ENCODE measurements around the gene SPESP1.
"Not testable (repeated sequence)": the region's sequence is repeated elsewhere in the genome, so short reads cannot be mapped to it uniquely, and the experiment has no call there.

SPESP1 gene

DNA sequence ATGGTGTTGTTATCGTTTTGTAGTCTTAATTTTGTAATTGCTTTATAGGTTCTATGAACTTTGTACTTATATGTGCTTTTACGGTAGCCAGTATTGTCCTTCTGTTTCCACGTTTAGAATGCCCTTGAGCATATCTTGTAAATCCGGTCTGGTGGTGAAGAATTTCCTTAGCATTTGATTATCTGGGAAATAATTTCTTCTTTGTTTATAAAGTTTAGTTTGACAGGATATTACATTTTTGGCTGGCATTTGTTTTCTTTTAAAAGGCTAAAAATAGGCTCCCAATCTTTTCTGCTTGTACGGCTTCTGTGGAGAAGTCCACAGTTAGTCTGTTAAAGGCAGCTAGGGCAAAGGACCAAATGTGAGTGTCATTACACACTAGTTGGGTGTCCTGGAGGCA, 36.7 kb downstream of the SPESP1 start:
- DNase-seq, result no peak

DNA sequence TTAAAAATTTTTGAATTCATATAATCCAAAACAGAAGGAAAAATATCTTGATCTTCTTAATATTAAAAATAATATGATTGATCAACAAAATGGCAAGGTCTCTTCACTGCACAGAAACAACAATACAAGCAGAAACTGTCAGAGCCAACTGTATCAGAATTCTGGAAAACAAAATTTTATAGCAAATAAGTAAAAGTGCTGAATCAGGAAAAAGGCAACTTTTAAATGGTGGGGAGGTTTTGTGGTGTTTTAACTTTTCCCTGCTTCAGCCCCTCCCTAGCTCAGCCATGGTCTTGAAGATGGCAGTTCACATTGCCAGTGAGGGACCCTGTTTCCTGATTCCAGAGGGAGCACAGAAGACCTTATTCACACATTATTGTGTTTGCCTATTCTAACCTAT, 37.6 kb downstream of the SPESP1 start:
- DNase-seq, result no peak

DNA sequence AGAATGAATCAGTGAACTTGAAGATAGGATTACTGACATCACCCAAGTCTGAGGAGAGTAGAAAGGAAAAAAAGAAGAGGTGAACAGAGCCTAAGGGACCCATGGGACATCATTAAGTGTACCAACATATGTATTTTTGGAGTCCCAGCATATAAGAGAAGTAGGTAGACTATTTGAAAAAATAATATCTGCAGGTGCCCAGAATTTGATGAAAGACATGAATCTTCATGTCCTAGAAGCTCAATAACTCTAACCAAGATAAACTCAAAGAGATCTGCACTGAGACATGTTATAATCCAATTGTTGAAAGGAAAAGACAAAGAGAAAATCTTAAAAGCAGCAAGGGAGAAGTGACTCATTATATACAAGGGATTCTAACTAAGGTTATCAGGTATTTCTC, 39.0 kb downstream of the SPESP1 start:
- DNase-seq, result no peak

DNA sequence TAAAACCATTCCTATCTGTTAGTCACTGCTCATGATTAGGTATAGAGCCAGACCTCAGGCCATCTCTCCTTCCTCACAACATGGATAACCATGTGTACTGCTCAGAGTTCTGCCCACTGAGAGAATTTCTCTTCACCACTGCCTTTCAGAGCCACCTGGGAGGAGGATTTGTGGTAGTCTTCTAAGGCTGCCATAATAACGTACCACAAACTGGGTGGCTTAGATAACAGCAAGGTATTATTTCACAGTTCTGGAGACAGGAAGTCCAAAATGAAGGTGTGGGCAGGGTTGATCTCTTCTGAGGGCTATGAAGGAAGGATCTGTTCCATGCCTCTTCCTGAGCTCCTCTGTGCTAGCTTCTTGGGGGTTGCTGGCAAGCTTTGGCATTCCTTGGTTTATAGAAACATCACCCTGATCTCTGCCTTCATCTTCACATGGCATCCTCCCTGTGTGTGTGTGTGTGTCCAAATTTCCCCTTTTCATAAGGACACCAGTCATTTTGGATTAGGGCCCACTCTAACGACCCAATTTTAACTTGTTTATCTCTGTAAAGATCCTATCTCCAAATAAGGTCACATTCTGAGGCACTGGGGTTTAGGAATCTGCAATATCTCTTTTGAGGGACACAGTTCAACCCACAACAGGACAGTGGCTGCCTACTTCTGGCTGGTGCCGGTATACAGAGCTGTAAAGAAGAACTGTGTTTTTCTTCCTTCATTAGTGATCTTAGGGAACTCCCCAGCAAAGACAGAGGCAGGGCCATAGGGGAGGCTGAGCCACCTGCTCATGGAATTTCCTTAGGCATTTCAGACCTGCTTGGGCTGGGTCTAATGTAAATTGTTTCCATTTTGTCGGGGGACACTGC, 42.1 kb downstream of the SPESP1 start:
- DNase-seq, result no peak

DNA sequence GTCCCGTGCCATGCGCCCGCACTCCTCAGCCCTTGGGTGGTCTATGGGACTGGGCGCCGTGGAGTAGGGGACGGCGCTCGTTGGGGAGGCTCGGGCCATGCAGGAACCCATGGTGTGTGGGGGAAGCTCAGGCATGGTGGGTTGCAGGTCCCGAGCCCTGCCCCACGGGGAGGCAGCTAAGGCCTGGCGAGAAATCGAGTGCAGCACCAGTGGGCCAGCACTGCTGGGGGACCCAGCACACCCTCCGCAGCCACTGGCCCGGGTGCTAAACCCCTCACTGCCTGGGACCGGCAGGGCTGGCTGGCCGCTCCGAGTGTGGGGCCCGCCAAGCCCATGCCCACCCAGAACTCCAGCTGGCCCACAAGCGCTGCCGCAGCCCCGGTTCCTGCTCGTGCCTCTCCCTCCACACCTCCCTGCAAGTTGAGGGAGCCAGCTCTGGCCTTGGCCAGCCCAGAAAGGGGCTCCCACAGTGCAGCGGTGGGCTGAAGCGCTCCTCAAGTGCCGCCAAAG, 45.4 kb downstream of the SPESP1 start:
- not testable (repeated sequence) for DNase-seq

DNA sequence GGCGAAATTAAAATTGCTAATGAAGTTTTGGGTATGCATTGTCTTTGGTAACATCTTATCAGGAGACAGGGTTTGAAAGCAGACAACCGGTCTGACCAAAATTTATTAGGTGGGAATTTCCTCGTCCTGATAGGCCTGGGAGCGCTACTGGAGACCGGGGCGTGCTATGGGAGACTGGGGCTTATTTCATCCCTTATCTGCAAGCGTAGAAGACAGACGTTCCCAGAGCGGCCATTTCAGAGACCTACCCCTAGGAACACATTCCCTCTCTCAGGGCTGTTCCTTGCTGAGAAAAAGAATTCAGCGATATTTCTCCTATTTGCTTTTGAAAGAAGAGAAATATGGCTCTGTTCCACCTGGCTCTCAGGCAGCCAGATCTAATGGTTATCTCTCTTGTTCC, 47.1 kb downstream of the SPESP1 start:
- not testable (repeated sequence) for DNase-seq

DNA sequence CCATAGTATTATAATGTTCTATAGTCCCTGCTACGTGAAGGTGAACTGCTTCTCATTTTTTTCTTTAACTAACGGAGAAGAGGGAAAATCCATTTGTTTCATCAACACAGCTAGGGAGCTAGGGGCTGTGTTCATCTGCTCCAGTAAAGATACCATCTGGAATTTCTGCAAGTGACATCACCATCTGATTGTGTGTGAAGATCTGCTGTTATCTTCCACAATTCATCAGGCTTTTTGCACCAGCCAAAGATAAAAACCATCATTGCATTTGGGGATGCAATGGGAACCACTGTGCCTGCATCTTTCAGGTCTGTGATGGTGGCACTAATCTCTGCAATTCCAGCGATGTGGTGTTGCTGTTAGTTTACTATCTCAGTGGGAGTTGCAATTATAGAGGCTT, 48.7 kb downstream of the SPESP1 start:
- DNase-seq, result no peak

DNA sequence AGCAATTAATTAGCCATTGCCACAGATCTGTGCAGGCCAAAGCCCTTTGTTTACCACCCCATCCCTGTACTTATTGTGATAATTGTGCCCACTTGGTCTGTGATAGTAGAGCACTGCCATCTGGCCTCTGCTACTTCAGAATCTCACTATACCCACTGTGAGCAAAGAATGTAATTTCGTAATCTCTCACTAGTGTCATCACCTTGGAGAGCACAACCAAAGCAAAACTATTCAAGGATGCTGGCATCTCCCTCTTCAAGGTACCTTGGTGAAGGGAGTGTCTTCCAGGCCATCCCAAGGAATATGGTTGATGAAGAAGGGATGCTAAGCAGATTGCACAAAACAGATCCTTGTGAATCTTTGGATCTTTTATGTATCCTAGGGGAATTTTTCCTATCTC, 49.5 kb downstream of the SPESP1 start:
- DNase-seq, result no peak

DNA sequence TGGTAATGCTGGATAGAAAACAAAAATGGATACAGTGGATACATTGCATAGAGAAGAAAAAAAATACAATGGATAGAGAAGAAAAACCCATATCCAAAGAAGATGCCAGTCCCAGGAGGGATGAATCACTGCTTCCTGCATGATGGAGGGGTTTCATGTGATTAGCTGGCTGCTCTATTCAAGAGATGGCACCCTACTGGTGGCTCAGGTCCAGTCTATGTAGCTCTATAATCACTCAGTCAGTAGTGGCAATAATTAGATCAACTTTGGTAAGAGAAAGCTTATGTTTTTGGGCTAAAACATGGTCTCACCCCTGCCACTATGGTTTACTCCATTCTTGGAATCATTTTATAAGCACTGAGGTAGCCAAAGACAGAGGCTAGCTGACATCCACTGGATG, 50.5 kb downstream of the SPESP1 start:
- no peak for DNase-seq

DNA sequence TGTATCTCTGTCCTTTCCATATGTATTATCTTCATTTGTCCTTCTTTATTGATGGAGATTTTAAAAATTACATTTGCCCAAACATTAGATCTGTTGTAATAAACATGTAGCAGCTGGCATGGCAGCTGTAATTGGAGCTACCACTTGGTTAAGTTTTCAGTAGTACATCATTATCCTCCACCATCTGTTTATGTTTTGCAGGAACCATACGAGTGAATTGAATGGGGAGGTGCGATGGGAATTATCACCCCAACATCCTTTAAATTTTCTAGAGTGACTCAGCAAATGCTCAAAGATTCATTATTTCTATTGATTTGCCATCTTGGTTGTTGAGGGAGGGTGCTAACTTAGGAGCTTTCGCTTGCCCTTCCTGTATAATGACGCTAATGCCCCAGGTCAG, 51.6 kb downstream of the SPESP1 start:
- no peak for DNase-seq

DNA sequence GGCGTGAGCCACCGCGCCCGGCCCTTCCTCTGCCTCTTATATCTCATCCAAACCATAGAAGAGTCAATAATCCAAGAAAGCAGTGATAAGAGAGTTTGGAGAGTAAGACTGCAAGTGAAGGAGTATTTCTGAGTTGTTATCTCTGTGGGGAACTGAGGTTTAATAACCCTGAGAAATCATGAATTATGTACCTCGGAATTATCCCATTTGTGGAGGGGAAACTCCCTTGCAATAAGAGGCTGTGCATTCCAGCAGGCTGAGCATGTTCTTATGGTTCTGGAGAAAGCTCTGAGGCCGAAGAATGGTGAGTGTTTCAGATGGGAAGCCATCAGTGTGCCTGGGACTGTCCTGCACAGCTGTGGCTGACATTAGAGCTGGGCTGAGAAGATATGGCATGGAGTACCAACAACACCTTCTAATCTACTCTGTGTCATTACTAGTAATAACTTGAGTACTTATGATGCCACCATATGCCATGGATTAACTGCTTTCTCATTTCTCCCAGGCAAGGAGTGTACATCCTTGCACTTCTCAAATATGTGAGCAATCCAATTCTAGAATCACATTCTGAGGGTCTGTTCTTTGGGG, 52.7 kb downstream of the SPESP1 start:
- DNase-seq, result no peak

DNA sequence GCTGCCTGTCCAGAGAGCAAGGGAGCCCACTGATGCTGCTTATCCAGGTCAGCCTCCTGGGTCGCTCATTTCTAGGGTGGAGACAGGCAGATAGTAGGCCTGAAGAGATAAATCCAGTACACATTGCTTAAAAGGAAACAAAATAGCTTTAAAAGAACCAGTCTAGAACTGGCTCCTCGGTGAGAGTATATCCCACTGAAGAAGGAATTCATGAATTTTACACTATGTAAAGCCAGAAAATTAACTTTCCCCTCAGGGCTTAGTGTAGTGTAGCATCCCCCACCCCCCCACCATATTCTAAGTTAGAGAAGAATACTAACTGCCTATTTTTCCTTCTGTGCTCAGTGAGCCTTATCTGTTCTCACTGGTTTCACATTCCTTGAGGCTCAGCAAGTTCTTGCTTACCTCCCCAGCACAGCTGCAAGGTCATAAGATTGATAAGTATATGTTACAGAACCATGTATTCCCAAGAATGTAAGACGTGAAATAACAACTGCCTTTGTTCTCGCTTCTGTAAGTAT, 53.7 kb downstream of the SPESP1 start:
- DNase-seq, result no peak

DNA sequence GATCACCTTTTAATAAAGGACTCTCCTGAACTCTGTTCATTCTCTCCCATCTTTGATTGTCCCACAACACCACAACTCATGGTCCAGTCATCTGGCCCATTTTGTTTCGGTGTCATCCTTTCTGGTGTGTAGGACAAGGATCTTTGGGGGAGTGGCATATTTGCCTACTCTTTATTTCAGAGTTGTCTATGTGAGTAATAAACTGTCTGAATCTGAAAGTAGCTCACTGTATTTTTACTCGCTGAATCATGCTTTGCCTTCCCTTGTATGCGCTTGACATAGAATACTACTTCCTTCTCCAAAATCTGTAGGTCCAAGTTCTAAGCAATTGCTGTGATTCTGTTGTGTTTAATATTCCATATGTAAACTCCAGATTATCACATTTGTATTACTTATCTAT, 54.3 kb downstream of the SPESP1 start:
- DNase-seq, result no peak

DNA sequence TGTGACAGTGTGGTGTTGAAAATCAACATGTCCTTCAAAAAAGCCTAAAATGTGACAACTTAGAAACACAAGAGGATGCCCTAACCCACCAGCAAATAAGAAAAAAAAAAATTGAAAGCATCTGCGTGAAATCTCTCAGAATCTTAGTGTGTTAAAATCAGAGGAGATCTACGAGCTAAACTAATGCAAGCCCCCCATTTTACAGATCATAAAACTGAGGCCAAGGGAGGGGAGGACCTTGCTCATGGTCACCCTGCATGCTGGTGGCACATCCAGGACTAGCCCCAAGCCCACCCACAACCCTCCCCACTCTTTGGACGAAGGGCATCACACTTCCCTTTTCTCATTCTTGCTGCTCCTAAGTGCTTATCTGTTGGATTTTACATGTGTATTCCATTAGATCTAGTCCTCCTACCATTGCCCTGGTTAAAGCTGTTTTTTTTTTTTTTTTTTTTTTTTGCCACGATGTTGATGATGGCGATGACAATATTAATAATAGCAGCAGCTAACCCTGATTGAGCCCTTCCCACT, 55.1 kb downstream of the SPESP1 start:
- no peak for DNase-seq

DNA sequence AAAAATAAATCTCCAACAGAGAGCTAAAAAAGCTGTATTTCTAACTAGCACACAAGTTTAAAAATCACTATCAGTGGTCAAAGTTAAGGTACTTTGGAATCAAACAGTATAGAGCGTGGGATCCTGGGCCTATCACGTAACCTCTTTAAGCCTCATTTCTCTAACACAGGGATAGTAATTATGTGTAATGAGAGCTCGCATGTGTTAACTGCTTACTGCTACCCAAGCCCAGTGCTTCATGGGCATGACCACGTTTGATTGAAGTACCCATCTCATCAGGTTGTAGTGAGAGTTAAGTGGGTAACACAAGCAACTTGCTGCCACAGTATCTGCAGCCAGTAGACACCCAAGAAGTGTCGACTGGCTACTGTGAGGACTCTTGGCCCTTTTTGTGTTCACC, 56.0 kb downstream of the SPESP1 start:
- no peak for DNase-seq

DNA sequence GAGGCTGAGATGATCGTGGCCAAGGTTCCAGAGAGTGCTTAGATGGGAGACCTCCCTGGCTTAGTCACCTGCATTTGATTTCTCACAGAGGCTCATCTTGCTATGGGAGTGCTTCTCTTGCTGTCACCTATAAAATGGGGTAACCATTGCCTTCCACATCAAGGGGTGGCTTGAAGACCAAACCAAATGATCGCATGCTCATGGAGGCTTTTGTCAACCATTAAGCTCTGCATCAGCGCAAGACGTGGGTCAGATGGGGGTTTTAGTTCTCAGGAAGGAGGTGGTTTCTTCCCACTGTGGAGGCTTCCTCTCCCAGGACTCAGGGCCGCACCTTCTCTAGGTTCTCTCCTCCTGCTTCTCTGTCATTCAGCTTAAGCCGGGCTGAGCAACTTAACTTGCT, 56.8 kb downstream of the SPESP1 start:
- no peak for DNase-seq

DNA sequence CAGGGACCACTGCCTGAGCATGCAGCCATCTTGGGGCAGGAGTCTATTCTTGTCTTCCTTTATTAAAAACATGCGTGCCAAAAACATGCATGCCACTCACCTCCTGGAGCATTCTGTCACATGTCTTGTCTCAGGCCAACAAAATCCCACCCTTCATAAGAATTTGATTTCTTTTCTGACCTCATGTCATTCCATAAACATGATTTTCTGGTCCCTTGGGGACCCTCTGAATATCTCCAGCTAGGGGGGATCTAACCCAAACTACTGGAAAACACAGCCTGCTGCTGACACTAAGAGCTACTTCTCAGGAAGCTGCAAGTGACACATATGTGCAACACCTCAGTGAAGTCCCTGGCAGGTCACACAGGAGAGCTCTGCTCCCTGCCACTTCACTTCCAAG, 57.4 kb downstream of the SPESP1 start:
- DNase-seq, result no peak

DNA sequence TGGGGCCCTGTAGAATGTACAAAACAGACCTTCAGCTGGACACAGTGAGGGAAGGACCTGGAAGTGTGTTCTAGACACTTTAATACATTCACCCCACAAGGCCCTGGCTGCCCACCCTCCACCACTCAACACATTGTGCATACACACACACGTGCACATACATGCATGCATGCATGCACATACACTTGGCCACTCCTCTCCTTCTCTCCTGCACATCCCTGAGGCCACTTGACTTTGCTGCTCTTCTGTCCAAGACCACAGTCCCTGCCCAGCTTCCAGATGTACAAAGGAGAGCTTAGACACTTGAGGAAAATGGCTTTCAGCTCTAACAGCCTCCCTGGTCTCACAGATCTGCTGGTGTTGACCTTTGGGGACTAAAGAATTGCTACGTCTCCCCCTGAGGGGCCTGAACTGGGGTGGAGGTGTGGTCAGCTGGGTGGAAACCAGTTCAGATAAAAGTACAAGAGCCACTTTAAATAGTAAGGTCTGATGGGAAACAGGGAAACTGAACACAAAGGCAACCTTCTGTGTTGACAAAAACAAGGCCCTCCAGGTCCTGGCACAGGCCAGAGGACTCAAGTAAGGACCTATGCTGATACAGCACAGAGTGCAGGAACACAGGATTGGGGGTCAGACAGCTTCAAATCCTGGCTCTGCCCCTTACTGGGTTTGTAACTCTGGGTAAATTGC, 59.4 kb downstream of the SPESP1 start:
- DNase-seq, result no peak

DNA sequence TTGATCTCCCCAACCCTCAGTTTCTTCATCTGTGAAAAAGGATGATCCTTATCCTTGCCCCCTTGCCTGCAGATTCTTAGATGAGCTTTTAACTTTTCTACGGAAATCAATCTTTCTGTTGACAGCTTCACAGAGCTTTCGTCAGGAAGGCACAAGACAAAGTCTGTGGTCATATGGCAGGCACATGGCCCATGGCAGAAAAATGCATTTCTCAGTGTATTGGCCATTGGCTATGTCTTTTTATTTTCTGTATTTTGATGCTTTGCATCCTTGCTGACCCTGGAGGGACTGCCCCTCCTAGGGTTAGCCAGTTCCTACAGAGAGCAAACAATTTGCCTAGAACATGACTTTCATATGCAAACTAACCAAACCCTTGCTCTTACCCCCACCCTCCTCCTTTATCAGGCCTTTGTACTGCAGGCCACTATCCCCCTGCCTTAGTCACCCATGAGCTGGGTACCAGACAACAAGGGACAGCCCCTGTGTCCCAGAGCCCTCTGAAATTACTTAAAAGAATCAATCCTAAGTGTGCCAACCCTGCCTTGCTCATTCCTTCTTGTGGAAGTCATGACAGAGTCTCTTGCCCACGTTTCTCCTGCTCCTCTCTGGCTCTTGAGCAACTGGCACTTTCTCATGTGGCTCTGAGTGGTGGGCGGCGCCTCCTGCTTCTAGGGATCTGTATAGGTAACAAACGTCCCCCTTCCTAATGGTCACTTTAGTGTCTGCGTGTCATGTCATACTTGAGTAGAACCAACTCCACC, 60.1 kb downstream of the SPESP1 start:
- DNase-seq, result no peak

DNA sequence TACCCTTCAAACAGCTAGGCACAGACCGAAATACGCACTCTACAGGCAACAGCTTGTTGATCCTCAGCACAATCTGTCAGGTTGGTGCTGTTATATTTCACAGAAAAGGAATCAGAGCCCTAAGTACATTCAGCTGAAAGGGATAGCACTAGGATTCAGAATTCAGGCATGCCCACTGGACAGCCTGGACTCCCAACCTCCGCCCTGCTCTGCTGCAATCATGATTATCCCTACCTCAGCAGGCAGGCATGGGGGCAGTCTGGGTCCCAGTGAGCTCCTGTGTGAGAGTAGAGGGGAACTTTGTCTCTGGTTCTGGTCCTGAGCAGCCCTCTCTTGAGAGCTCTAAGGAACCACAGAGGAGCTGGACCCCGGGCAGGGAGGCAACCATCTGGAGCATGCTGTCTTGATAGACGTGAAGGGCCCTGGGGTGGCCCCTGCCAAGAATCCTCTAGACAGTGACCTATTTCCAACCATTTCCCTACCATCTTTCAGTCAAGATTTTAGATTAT, 60.7 kb downstream of the SPESP1 start:
- no peak for DNase-seq

DNA sequence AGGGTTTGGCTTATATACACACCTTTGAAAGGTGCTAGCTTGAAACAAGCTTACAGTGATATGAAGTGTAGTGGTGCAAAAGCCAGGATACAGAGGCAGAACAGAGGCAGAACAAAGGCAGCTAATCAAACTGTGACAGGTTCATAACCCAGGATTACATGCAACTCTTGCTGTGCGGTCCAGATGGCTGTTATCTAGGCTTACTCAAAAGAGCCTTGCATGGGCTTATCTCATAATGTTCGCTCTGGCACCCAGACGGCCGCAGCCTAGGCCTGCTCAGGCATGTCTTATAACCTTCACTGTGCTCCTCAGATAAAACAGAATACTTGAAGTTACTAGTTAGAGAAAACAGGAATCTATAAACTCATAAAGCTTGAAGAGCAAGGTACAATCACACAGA, 61.4 kb downstream of the SPESP1 start:
- no peak for DNase-seq

DNA sequence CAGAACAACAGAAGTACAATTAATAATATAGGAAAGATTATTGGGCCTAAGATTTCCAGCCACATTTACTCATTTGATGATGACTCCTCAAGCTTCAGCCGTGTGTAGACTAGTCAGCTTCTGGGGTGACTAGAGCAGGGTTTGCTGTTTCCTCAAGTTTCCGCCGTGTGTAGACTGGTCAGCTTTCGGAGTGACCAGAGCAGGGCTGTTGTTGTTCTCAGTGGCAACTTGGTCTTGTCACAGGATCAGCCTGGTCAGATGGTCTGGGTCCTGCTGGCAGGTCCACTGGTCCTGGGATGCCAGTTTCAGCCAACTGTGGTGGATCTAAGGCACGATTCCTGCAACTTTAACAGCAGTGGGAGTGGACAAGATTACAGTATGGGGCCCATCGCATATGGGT, 62.4 kb downstream of the SPESP1 start:
- no peak for DNase-seq
